Stromal cell of bone marrow (primary cell): ENCODE measurements around the gene S100A13.

ENCODE experiments used
- DNase-seq: peaks from one replicate; pipeline ENCODE4 v3.0.0-alpha.2; 2012; ENCODE audit warnings: low read depth

The S100A13 gene

DNA sequence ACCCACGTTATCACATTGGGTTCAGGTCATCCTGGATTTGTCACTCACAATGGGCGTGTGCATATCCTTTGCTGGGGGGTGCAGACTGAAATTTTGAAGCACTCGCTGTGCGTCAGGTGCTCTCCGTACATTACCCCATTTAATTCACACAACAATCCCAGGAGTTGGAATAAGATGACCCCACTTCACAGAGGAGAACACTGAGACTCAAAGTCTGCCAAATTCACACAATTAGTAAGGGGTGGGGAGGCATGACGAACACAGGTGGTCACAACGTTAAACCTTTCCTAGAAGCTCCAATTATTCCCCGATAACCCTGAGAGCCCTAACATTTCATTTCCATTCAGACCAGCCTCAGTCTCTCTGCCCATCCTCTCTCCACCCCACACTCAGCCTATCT is 57.8 kb downstream of the S100A13 start:
- no peak for DNase-seq
